MM.1S (cell line): ENCODE results near the gene MZB1.

Source experiments
- CTCF ChIP-seq: fragments of 300-600 bp; sonication (generic); IDR thresholded peaks from 2 replicates; pipeline ENCODE4 v1.5.1; 2016; ENCODE audit warnings: antibody characterized with exemption, low read length, mixed read lengths
- EZH2phosphoT487 ChIP-seq: fragments of 300-600 bp; sonication (generic); IDR thresholded peaks from 2 replicates; pipeline ENCODE4 v1.6.1; 2018; ENCODE audit warnings: antibody characterized with exemption, low read length

- TF ChIP-seq CTCF: no peak
- TF ChIP-seq EZH2phosphoT487: no peak
Measured at GRCh38 chr5:139344177-139344576, 45.5 kb downstream of the MZB1 start.
